Mucosa of descending colon (tissue), 3 donors: ENCODE data around the gene RAD51B. TPM values are rescaled to one million over a fixed set of nuclear protein-coding genes. Genes with fewer than 3 reads are reported as not detected.

Experiments used
- ATAC-seq: fragments of 200-7000 bp; cut with Tn5 transposase; one replicate; pipeline ENCODE4 v1.9.1; 2020; ENCODE audit warnings: mild to moderate bottlenecking, moderate library complexity
- DNase-seq, 3 donors: peaks; one replicate each; pipeline ENCODE4 v3.0.0-alpha.2; 2020
- H3K36me3 ChIP-seq: fragments of 200-600 bp; one replicate; pipeline ENCODE4 v1.8.0; 2021; ENCODE audit warnings: low read depth, mild to moderate bottlenecking
- H3K4me1 ChIP-seq: fragments of 200-600 bp; one replicate; pipeline ENCODE4 v1.8.0; 2021; ENCODE audit warnings: low read depth, mild to moderate bottlenecking
- H3K4me3 ChIP-seq: fragments of 200-600 bp; one replicate; pipeline ENCODE4 v1.8.0; 2021; ENCODE audit warnings: mild to moderate bottlenecking
- H3K9me3 ChIP-seq: fragments of 200-600 bp; one replicate; pipeline ENCODE4 v1.8.0; 2021; ENCODE audit warnings: mild to moderate bottlenecking
- CTCF ChIP-seq: fragments of 200-600 bp; IDR thresholded peaks from one replicate; pipeline ENCODE4 v1.8.0; 2022; ENCODE audit warnings: antibody characterized with exemption, mild to moderate bottlenecking
- intact Hi-C, 2 donors: fragments of 100-400 bp; cut with DNase I in 1 of 2; cut with micrococcal nuclease in 1 of 2; formaldehyde crosslinking; loops; one replicate each; pipeline versions ENCODE4 v1.11.0 to v1.11.1; 2022; cut with DNase I, micrococcal nuclease
- total RNA-seq, 3 donors: library from RNA; stranded (reverse); fragmentation: NEBNext Ultra II Directional in 2 of 3; extraction: Animal tissue kit (Norgen Biotek cat#: 25700) in 2 of 3; gene quantifications; one replicate each; pipeline versions ENCODE4 v1.2.1 to v1.2.4, GENCODE V29; 2021 to 2023
- donor health status: DM: no; HTN: no; CAD: no; lungs with moderate emphysema.
- donor health status: DM: no; HTN: no; CAD: no.
- donor health status: DM: no; HTN: yes; CAD: no.

The RAD51B gene
- total RNA-seq, 3 donors from 2014 or later: 15.8 to 23.3 (median 20.9) TPM

GRCh38 chr14:68513838-68514607, 694.4 kb downstream of the RAD51B start:
- no peak for TF ChIP-seq CTCF
- Histone ChIP-seq H3K4me1 (peaks cover 2% of the 10 kb centered on the region), H3K9me3 (no peaks in the 10 kb centered on the region), H3K4me3 (no peak overlapping the region), H3K36me3 (no peaks in the 10 kb centered on the region)
- no peak for DNase-seq
- intact Hi-C loops: no loop called here
- ATAC-seq: peak; percentile 54

GRCh38 chr14:68514608-68515194, 695.1 kb downstream of the RAD51B start:
- no peak for TF ChIP-seq CTCF
- intact Hi-C loops: no loop called here
- Histone ChIP-seq H3K9me3 (no peaks in the 10 kb centered on the region), H3K4me3 (no peak overlapping the region), H3K36me3 (no peaks in the 10 kb centered on the region), H3K4me1 (peaks cover 7% of the 10 kb centered on the region)
- DNase-seq (no peak), ATAC-seq (no peak)

GRCh38 chr14:68516342-68516741, 696.8 kb downstream of the RAD51B start:
- Histone ChIP-seq H3K9me3 (no peaks in the 10 kb centered on the region), H3K4me3 (no peak overlapping the region), H3K4me1 (peaks cover 21% of the 10 kb centered on the region), H3K36me3 (no peaks in the 10 kb centered on the region)
- ATAC-seq (no peak), DNase-seq (no peak)
- intact Hi-C loops: no loop called here
- no peak for TF ChIP-seq CTCF

GRCh38 chr14:68518166-68518565, 698.6 kb downstream of the RAD51B start:
- TF ChIP-seq CTCF: no peak
- Histone ChIP-seq H3K4me1 (peaks cover 24% of the 10 kb centered on the region), H3K9me3 (no peaks in the 10 kb centered on the region), H3K36me3 (no peaks in the 10 kb centered on the region), H3K4me3 (no peak overlapping the region)
- intact Hi-C loops: no loop called here
- DNase-seq: no peak
- no peak for ATAC-seq

- no peaks in the 10 kb centered on the region for H3K36me3 ChIP-seq
- H3K4me1 ChIP-seq: peaks cover 24% of the 10 kb centered on the region
- peak; percentile 20 for ATAC-seq
- H3K4me3 ChIP-seq: no peak overlapping the region
- DNase-seq: peak in 1 of 3 donors; percentile 41
- no peaks in the 10 kb centered on the region for H3K9me3 ChIP-seq
- intact Hi-C loops: no loop called here
- no peak for TF ChIP-seq CTCF
Measured at GRCh38 chr14:68518761-68519670, 699.4 kb downstream of the RAD51B start.
